Measurements from ENCODE around the gene SAFB. TPM values are rescaled to one million over a fixed set of nuclear protein-coding genes. Genes with fewer than 3 reads are reported as not detected.

Gene SAFB
- polyA plus RNA-seq, 1 donor from 2014 or later: 89.8 TPM

DNA sequence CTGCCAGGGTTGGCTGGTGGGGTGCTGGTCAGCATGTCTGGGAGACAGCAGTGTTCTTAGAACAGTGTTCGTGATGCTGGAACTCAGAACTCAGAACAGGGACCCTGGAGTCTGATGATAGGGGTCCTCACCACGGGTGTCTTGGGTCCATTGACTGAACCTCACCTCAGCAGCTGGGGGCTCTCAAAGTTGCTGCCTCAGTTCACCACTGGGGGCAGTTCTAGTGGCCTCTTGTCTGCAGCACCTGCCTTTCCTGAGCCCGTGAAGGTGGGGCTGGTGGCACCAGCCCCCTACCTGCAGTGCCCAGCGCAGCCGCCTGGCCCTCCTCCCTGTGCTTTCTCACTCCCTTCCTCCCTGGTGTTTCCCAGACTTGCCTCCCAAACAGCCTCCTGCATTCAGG, 28.5 kb downstream of the SAFB start:
- Histone ChIP-seq H3K4me2 (ENCODE audit: low read length) (no peak overlapping the region), H3K27ac (ENCODE audit: low read length) (no peak overlapping the region)

DNA sequence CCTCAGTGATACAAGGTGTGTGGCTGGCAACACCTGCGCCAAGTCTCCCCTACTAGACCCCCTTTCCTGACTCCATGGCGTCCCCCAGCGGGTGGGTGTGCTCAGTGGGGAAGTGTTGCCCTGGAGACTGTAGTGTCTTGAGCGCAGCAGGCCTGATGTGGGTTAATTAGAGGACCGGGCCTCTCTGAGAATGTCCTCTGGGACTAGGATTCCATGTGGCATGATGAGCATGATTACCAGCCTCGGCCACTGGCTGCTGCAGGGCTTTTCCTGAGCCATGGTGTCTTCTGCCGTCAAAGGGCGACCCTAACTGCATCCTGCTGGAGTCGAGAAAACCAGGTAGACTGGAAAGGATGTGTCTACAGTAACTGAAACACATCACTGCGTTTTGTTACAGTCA, 29.4 kb downstream of the SAFB start:
- Histone ChIP-seq H4K20me1 (ENCODE audit: insufficient read depth) (no peaks in the 10 kb centered on the region), H3K79me2 (replicated peaks; ENCODE audit: insufficient read depth, low read length) (no peaks in the 10 kb centered on the region), H3K9ac (ENCODE audit: low read length) (no peak overlapping the region), H3F3A (ENCODE audit: insufficient read depth, low read length, poor library complexity, severe bottlenecking) (no peaks in the 10 kb centered on the region), H3K27me3 (ENCODE audit: insufficient read depth, low read depth, low read length) (no peaks in the 10 kb centered on the region), H3K4me3 (ENCODE audit: low read length) (no peak overlapping the region), H2AFZ (ENCODE audit: low read depth, low read length) (no peak overlapping the region), H3K36me3 (ENCODE audit: insufficient read depth, low read length) (no peaks in the 10 kb centered on the region), H3K9me2 (ENCODE audit: insufficient read depth, low read length) (no peaks in the 10 kb centered on the region), H3K27ac (ENCODE audit: low read length) (no peak overlapping the region), H3K4me2 (ENCODE audit: low read length) (no peak overlapping the region), H3K9me3 (ENCODE audit: low read length) (no peaks in the 10 kb centered on the region)
- TF ChIP-seq MXI1 (conservative IDR thresholded peaks at IDR 0.05; ENCODE audit: poor library complexity, severe bottlenecking) (no peak), EZH2 (IDR thresholded peaks at IDR 0.05; ENCODE audit: borderline replicate concordance, insufficient read depth, low read length, poor library complexity, severe bottlenecking) (no peak), RAD21 (conservative IDR thresholded peaks at IDR 0.05) (no peak), POLR2AphosphoS5 (IDR thresholded peaks at IDR 0.05) (no peak), EP300 (conservative IDR thresholded peaks at IDR 0.05; ENCODE audit: poor library complexity, severe bottlenecking) (no peak), SMC3 (conservative IDR thresholded peaks at IDR 0.05; ENCODE audit: poor library complexity) (no peak), TAF1 (IDR thresholded peaks at IDR 0.05; ENCODE audit: low read depth) (no peak)
- TF ChIP-seq, protein P1, sequence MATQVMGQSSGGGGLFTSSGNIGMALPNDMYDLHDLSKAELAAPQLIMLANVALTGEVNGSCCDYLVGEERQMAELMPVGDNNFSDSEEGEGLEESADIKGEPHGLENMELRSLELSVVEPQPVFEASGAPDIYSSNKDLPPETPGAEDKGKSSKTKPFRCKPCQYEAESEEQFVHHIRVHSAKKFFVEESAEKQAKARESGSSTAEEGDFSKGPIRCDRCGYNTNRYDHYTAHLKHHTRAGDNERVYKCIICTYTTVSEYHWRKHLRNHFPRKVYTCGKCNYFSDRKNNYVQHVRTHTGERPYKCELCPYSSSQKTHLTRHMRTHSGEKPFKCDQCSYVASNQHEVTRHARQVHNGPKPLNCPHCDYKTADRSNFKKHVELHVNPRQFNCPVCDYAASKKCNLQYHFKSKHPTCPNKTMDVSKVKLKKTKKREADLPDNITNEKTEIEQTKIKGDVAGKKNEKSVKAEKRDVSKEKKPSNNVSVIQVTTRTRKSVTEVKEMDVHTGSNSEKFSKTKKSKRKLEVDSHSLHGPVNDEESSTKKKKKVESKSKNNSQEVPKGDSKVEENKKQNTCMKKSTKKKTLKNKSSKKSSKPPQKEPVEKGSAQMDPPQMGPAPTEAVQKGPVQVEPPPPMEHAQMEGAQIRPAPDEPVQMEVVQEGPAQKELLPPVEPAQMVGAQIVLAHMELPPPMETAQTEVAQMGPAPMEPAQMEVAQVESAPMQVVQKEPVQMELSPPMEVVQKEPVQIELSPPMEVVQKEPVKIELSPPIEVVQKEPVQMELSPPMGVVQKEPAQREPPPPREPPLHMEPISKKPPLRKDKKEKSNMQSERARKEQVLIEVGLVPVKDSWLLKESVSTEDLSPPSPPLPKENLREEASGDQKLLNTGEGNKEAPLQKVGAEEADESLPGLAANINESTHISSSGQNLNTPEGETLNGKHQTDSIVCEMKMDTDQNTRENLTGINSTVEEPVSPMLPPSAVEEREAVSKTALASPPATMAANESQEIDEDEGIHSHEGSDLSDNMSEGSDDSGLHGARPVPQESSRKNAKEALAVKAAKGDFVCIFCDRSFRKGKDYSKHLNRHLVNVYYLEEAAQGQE (IDR thresholded peaks at IDR 0.05; ENCODE audit: borderline replicate concordance): no peak
- TF ChIP-seq, protein P2, sequence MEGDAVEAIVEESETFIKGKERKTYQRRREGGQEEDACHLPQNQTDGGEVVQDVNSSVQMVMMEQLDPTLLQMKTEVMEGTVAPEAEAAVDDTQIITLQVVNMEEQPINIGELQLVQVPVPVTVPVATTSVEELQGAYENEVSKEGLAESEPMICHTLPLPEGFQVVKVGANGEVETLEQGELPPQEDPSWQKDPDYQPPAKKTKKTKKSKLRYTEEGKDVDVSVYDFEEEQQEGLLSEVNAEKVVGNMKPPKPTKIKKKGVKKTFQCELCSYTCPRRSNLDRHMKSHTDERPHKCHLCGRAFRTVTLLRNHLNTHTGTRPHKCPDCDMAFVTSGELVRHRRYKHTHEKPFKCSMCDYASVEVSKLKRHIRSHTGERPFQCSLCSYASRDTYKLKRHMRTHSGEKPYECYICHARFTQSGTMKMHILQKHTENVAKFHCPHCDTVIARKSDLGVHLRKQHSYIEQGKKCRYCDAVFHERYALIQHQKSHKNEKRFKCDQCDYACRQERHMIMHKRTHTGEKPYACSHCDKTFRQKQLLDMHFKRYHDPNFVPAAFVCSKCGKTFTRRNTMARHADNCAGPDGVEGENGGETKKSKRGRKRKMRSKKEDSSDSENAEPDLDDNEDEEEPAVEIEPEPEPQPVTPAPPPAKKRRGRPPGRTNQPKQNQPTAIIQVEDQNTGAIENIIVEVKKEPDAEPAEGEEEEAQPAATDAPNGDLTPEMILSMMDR (IDR thresholded peaks at IDR 0.05; ENCODE audit: poor library complexity, severe bottlenecking): no peak

More for the DNA sequence above, 28.5 kb downstream of the SAFB start:
- H2AFZ ChIP-seq (ENCODE audit: low read depth, low read length): no peak overlapping the region
- no peaks in the 10 kb centered on the region for H3F3A ChIP-seq (ENCODE audit: insufficient read depth, low read length, poor library complexity, severe bottlenecking)
- H3K79me2 ChIP-seq (replicated peaks; ENCODE audit: insufficient read depth, low read length): peaks cover 7% of the 10 kb centered on the region
- no peak overlapping the region for H3K9ac ChIP-seq (ENCODE audit: low read length)
- H3K36me3 ChIP-seq (ENCODE audit: insufficient read depth, low read length): peaks cover 1% of the 10 kb centered on the region
- H3K9me3 ChIP-seq (ENCODE audit: low read length): no peaks in the 10 kb centered on the region
- no peak overlapping the region for H3K4me3 ChIP-seq (ENCODE audit: low read length)
- no peaks in the 10 kb centered on the region for H3K27me3 ChIP-seq (ENCODE audit: insufficient read depth, low read depth, low read length)
- no peaks in the 10 kb centered on the region for H3K9me2 ChIP-seq (ENCODE audit: insufficient read depth, low read length)
- no peaks in the 10 kb centered on the region for H4K20me1 ChIP-seq (ENCODE audit: insufficient read depth)
- TF ChIP-seq MXI1 (conservative IDR thresholded peaks at IDR 0.05; ENCODE audit: poor library complexity, severe bottlenecking): no peak
- TF ChIP-seq, protein P1 (IDR thresholded peaks at IDR 0.05; ENCODE audit: borderline replicate concordance): no peak
- TF ChIP-seq EZH2 (IDR thresholded peaks at IDR 0.05; ENCODE audit: borderline replicate concordance, insufficient read depth, low read length, poor library complexity, severe bottlenecking): no peak
- no peak for TF ChIP-seq RAD21 (conservative IDR thresholded peaks at IDR 0.05)
- no peak for TF ChIP-seq POLR2AphosphoS5 (IDR thresholded peaks at IDR 0.05)
- no peak for TF ChIP-seq TAF1 (IDR thresholded peaks at IDR 0.05; ENCODE audit: low read depth)
- no peak for TF ChIP-seq SMC3 (conservative IDR thresholded peaks at IDR 0.05; ENCODE audit: poor library complexity)
- TF ChIP-seq, protein P2 (IDR thresholded peaks at IDR 0.05; ENCODE audit: poor library complexity, severe bottlenecking): no peak
- TF ChIP-seq EP300 (conservative IDR thresholded peaks at IDR 0.05; ENCODE audit: poor library complexity, severe bottlenecking): no peak
